ENCODE measurements around the gene SEMA4D. TPM values are rescaled to one million over a fixed set of nuclear protein-coding genes. Genes with fewer than 3 reads are reported as not detected.
A peak's percentile ranks its signal among the peaks of the same experiment; 100 is the strongest.

SEMA4D gene
- total and polyA plus RNA-seq, 2 of the 13 experiments (the other 11 are each of a cell fraction or from before 2014, with no cell fraction given), result 0.13 to 0.16 TPM

DNA sequence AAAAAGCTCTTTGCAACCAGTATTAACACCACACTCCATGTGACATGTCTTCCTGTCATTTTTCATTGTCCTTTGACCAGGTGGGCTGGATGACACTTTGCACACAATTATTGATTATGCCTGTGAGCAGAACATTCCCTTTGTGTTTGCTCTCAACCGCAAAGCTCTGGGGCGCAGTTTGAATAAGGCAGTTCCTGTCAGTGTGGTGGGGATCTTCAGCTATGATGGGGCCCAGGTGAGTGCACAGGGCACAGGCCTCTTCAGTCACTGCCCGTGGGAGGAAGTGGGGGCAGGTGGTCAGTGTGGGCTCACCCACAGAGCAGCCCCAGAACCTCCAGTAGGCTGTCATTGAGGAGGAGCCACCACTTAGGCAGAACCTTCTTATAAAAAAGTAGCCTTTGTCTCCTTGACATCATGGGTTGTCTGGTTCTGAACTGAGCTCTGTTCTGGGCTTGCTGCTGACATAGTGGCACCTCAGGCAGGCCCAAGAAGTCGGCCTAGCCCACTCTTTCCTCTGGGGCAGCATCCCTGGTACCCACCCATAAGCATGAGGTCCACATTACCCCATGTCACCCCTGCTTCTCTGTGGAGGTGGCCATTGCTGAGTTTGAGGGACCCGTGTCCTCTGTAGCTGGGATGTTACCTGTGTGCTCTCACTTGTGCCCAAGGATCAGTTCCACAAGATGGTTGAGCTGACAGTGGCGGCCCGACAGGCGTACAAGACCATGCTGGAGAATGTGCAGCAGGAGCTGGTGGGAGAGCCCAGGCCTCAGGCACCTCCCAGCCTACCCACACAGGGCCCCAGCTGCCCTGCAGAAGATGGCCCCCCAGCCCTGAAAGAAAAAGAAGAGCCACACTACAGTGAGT is 140.3 kb downstream of the SEMA4D start (continued):
- TF ChIP-seq RNF2 (conservative IDR thresholded peaks at IDR 0.05; ENCODE audit: low read depth), result no peak
- no peak for TF ChIP-seq MLLT10 (CRISPR knock-in tag; IDR thresholded peaks at IDR 0.05)
- TF ChIP-seq ZNF280D (CRISPR knock-in tag; IDR thresholded peaks at IDR 0.05), result 0 out of 2 replicates have a peak, but pooled peaks have one; percentile 34
- no peak for TF ChIP-seq U2AF1 (optimal IDR thresholded peaks at IDR 0.05; ENCODE audit: low read depth, low read length)
- 0 out of 2 replicates have a peak, but pooled peaks have one; percentile 44 for TF ChIP-seq ZNF772 (CRISPR knock-in tag; IDR thresholded peaks at IDR 0.05)
- TF ChIP-seq ARID3A (IDR thresholded peaks at IDR 0.05; ENCODE audit: low read depth, low read length), result peak; percentile 66; the same call in 1 of the 2 replicates
- TF ChIP-seq FOXP1 (IDR thresholded peaks at IDR 0.05), result no peak; the same call in 1 of the 2 replicates
- peak; percentile 91 for TF ChIP-seq FOXP1 (CRISPR knock-in tag; IDR thresholded peaks at IDR 0.05)
- 0 out of 2 replicates have a peak, but pooled peaks have one; percentile 27 for TF ChIP-seq ARHGAP35 (CRISPR knock-in tag; IDR thresholded peaks at IDR 0.05; ENCODE audit: borderline replicate concordance)
- no peak for TF ChIP-seq ZNF549 (CRISPR knock-in tag; IDR thresholded peaks at IDR 0.05)
- TF ChIP-seq, protein P1, sequence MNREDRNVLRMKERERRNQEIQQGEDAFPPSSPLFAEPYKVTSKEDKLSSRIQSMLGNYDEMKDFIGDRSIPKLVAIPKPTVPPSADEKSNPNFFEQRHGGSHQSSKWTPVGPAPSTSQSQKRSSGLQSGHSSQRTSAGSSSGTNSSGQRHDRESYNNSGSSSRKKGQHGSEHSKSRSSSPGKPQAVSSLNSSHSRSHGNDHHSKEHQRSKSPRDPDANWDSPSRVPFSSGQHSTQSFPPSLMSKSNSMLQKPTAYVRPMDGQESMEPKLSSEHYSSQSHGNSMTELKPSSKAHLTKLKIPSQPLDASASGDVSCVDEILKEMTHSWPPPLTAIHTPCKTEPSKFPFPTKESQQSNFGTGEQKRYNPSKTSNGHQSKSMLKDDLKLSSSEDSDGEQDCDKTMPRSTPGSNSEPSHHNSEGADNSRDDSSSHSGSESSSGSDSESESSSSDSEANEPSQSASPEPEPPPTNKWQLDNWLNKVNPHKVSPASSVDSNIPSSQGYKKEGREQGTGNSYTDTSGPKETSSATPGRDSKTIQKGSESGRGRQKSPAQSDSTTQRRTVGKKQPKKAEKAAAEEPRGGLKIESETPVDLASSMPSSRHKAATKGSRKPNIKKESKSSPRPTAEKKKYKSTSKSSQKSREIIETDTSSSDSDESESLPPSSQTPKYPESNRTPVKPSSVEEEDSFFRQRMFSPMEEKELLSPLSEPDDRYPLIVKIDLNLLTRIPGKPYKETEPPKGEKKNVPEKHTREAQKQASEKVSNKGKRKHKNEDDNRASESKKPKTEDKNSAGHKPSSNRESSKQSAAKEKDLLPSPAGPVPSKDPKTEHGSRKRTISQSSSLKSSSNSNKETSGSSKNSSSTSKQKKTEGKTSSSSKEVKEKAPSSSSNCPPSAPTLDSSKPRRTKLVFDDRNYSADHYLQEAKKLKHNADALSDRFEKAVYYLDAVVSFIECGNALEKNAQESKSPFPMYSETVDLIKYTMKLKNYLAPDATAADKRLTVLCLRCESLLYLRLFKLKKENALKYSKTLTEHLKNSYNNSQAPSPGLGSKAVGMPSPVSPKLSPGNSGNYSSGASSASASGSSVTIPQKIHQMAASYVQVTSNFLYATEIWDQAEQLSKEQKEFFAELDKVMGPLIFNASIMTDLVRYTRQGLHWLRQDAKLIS (CRISPR knock-in tag; IDR thresholded peaks at IDR 0.05), result peak; percentile 66; the same call in 1 of the 2 replicates
- peak; percentile 90 for TF ChIP-seq KDM6A (CRISPR knock-in tag; IDR thresholded peaks at IDR 0.05; ENCODE audit: low read depth)
- TF ChIP-seq HMG20B (CRISPR knock-in tag; conservative IDR thresholded peaks at IDR 0.05), result peak; percentile 69; the same call in 1 of the 2 replicates
- TF ChIP-seq ZNF451 (CRISPR knock-in tag; IDR thresholded peaks at IDR 0.05), result no peak
- TF ChIP-seq, protein P2, sequence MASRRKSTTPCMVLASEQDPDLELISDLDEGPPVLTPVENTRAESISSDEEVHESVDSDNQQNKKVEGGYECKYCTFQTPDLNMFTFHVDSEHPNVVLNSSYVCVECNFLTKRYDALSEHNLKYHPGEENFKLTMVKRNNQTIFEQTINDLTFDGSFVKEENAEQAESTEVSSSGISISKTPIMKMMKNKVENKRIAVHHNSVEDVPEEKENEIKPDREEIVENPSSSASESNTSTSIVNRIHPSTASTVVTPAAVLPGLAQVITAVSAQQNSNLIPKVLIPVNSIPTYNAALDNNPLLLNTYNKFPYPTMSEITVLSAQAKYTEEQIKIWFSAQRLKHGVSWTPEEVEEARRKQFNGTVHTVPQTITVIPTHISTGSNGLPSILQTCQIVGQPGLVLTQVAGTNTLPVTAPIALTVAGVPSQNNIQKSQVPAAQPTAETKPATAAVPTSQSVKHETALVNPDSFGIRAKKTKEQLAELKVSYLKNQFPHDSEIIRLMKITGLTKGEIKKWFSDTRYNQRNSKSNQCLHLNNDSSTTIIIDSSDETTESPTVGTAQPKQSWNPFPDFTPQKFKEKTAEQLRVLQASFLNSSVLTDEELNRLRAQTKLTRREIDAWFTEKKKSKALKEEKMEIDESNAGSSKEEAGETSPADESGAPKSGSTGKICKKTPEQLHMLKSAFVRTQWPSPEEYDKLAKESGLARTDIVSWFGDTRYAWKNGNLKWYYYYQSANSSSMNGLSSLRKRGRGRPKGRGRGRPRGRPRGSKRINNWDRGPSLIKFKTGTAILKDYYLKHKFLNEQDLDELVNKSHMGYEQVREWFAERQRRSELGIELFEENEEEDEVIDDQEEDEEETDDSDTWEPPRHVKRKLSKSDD (CRISPR knock-in tag; IDR thresholded peaks at IDR 0.05; ENCODE audit: low read depth), result peak; percentile 48; the same call in 1 of the 2 replicates
- TF ChIP-seq SIN3B (IDR thresholded peaks at IDR 0.05; ENCODE audit: low read length), result no peak
